OCI-LY7 (cell line): ENCODE measurements around the gene ST6GAL2. TPM values are rescaled to one million over a fixed set of nuclear protein-coding genes. Genes with fewer than 3 reads are reported as not detected.

Source experiments
- BruUV-seq: library from RNA; stranded (reverse); fragments of 400-500 nt; replicated peaks from 2 replicates; lab custom pipeline; 2021; lab: Mats Ljungman, UMichigan
- CTCF ChIA-PET: fragments of 300-600 bp; sonication (Branson Sonifier 250); formaldehyde crosslinking; loops from one replicate; lab custom pipeline; 2022; ENCODE audit warnings: antibody characterized with exemption; ENCODE audit not compliant: unreplicated experiment; lab: Charles Lee
- POLR2A ChIA-PET: fragments of 300-600 bp; sonication (Branson Sonifier 250); formaldehyde crosslinking; loops from one replicate; lab custom pipeline; 2022; ENCODE audit warnings: antibody characterized with exemption; lab: Charles Lee
- DNase-seq: peaks from one replicate; pipeline ENCODE4 v3.0.0-alpha.2; 2015; ENCODE audit warnings: low spot score
- H2AFZ ChIP-seq: fragments of 200-600 bp; sonication (generic), shearing (Covaris generic); 2 replicates; pipeline ENCODE4 v1.6.1; 2014; ENCODE audit warnings: mild to moderate bottlenecking, antibody characterized with exemption, low read length, moderate library complexity
- H3K27ac ChIP-seq: fragments of 200-600 bp; sonication (generic); 2 replicates; pipeline ENCODE4 v1.5.1; 2014; ENCODE audit warnings: mixed run types, low read depth, mild to moderate bottlenecking, moderate library complexity, low read length, inconsistent platforms; ENCODE audit not compliant: poor library complexity, severe bottlenecking
- H3K36me3 ChIP-seq: fragments of 200-600 bp; sonication (generic); 2 replicates; pipeline ENCODE4 v1.6.1; 2014; ENCODE audit warnings: mild to moderate bottlenecking, antibody characterized with exemption, low read length, moderate library complexity, mixed read lengths; ENCODE audit not compliant: insufficient read depth
- H3K4me1 ChIP-seq: fragments of 200-600 bp; sonication (generic); 2 replicates; pipeline ENCODE4 v1.5.1; 2014; ENCODE audit warnings: mild to moderate bottlenecking, low read length; ENCODE audit not compliant: insufficient read depth, poor library complexity, severe bottlenecking
- H3K4me2 ChIP-seq: fragments of 200-600 bp; sonication (generic); 2 replicates; pipeline ENCODE4 v1.6.1; 2014; ENCODE audit warnings: mild to moderate bottlenecking, low read length
- H3K4me3 ChIP-seq: fragments of 200-600 bp; sonication (generic); 2 replicates; pipeline ENCODE4 v1.5.1; 2014; ENCODE audit warnings: mild to moderate bottlenecking, low read depth, low read length; ENCODE audit not compliant: poor library complexity, severe bottlenecking
- H3K79me2 ChIP-seq: fragments of 200-600 bp; sonication (generic); 2 replicates; pipeline ENCODE4 v1.6.1; 2016; ENCODE audit warnings: low read depth, mild to moderate bottlenecking, low read length, moderate library complexity, mixed read lengths; ENCODE audit not compliant: insufficient read depth
- H3K9me2 ChIP-seq: fragments of 200-600 bp; sonication (generic); 2 replicates; pipeline ENCODE4 v1.6.1; 2016; ENCODE audit warnings: mild to moderate bottlenecking, low read length, mixed read lengths; ENCODE audit not compliant: insufficient read depth
- H3K9me3 ChIP-seq: fragments of 200-600 bp; sonication (generic); 2 replicates; pipeline ENCODE4 v1.6.1; 2014; ENCODE audit warnings: mild to moderate bottlenecking, mixed run types, low read length, mixed read lengths
- H4K20me1 ChIP-seq: fragments of 200-600 bp; sonication (generic); 2 replicates; pipeline ENCODE4 v1.6.1; 2014; ENCODE audit warnings: mild to moderate bottlenecking, antibody characterized with exemption, low read length, moderate library complexity, mixed read lengths; ENCODE audit not compliant: insufficient read depth
- CTCF ChIP-seq: fragments of 200-600 bp; sonication (generic); conservative IDR thresholded peaks from 2 replicates; pipeline ENCODE4 v1.5.1; 2014; ENCODE audit warnings: mild to moderate bottlenecking, antibody characterized with exemption, low read length, moderate library complexity, mixed read lengths
- EZH2phosphoT487 ChIP-seq: fragments of 200-600 bp; sonication (generic); IDR thresholded peaks from 2 replicates; pipeline ENCODE4 v1.6.1; 2018; ENCODE audit warnings: low read depth, borderline replicate concordance, mild to moderate bottlenecking, mixed run types, antibody characterized with exemption, low read length, moderate library complexity, mixed read lengths
- intact Hi-C: fragments of 100-400 bp; cut with micrococcal nuclease; formaldehyde crosslinking; loops from one replicate; pipeline ENCODE4 v1.10.0; 2022; ENCODE audit not compliant: unreplicated experiment
- total RNA-seq, 2 experiments: library from RNA; depleted of rRNA in 1 of 2; stranded (reverse); fragments of >200 nt in 1 of 2; shearing (Covaris generic) in 1 of 2; gene quantifications; 2 replicates each; pipeline ENCODE4 v1.2.3, GENCODE V29; 2014 to 2022

Gene ST6GAL2
- total RNA-seq, 2 experiments from 2014 or later, result not detected

- Histone ChIP-seq H3K9me2 (no peaks in the 10 kb centered on the region), H3K9me3 (no peaks in the 10 kb centered on the region), H3K4me1 (no peaks in the 10 kb centered on the region), H3K79me2 (no peaks in the 10 kb centered on the region), H3K4me3 (no peak overlapping the region), H4K20me1 (no peaks in the 10 kb centered on the region), H3K36me3 (no peaks in the 10 kb centered on the region), H3K27ac (no peak overlapping the region), H3K4me2 (no peak overlapping the region), H2AFZ (no peak overlapping the region)
- no peak for DNase-seq
- CTCF ChIA-PET, result no interaction called here
- intact Hi-C loops, result no loop called here
- BruUV-seq, result no TSS peak
- TF ChIP-seq CTCF (no peak), EZH2phosphoT487 (no peak)
- POLR2A ChIA-PET, result no interaction called here
These were observed 18.6 kb downstream of the ST6GAL2 start for GRCh38 chr2:106867196-106867953.

- DNase-seq, result no peak
- H3K79me2 ChIP-seq, result no peaks in the 10 kb centered on the region
- no peak overlapping the region for H2AFZ ChIP-seq
- intact Hi-C loops, result no loop called here
- H3K9me3 ChIP-seq, result no peaks in the 10 kb centered on the region
- no peak overlapping the region for H3K4me2 ChIP-seq
- TF ChIP-seq EZH2phosphoT487, result no peak
- TF ChIP-seq CTCF, result no peak
- no peak overlapping the region for H3K4me3 ChIP-seq
- H4K20me1 ChIP-seq, result no peaks in the 10 kb centered on the region
- no peak overlapping the region for H3K27ac ChIP-seq
- H3K4me1 ChIP-seq, result no peaks in the 10 kb centered on the region
- no peaks in the 10 kb centered on the region for H3K9me2 ChIP-seq
- BruUV-seq, result no TSS peak
- POLR2A ChIA-PET, result no interaction called here
- CTCF ChIA-PET, result no interaction called here
- no peaks in the 10 kb centered on the region for H3K36me3 ChIP-seq
These were observed 19.3 kb downstream of the ST6GAL2 start for GRCh38 chr2:106866641-106867040.

GRCh38 chr2:106864051-106864450 lies 21.9 kb downstream of the ST6GAL2 start:
- no peak for DNase-seq
- Histone ChIP-seq H3K36me3 (no peaks in the 10 kb centered on the region), H3K9me2 (no peaks in the 10 kb centered on the region), H3K4me1 (no peaks in the 10 kb centered on the region), H4K20me1 (no peaks in the 10 kb centered on the region), H3K4me2 (no peak overlapping the region), H3K27ac (no peak overlapping the region), H3K79me2 (no peaks in the 10 kb centered on the region), H3K4me3 (no peak overlapping the region), H3K9me3 (no peaks in the 10 kb centered on the region), H2AFZ (no peak overlapping the region)
- POLR2A ChIA-PET, result interaction anchor here (0.7 kb wide), 1 partner anchor 12 kb away, joined by 4 read pairs; no protein-coding TSS in a partner anchor
- intact Hi-C loops, result no loop called here
- CTCF ChIA-PET, result no interaction called here
- TF ChIP-seq CTCF, result no peak
- no peak for TF ChIP-seq EZH2phosphoT487
- no TSS peak for BruUV-seq
